HG02642 (cell line): Measurements from ENCODE around the gene FMN2.

Experiments used
- ATAC-seq: cut with Tn5 transposase; IDR thresholded peaks from one replicate; pipeline ENCODE4 v1.9.1; 2021; ENCODE audit warnings: mild to moderate bottlenecking; ENCODE audit not compliant: unreplicated experiment, poor library complexity

Gene FMN2

GRCh38 chr1:240091614-240092300, at the start of gene FMN2:
Gene FMN2, plus strand, starts transcription at chr1:240091883. Its CDS starts 227 bp downstream, at chr1:240092110.
- ATAC-seq: no peak

- ATAC-seq: no peak
Measured at GRCh38 chr1:240044620-240045019, 47.1 kb upstream of the FMN2 start.

DNA sequence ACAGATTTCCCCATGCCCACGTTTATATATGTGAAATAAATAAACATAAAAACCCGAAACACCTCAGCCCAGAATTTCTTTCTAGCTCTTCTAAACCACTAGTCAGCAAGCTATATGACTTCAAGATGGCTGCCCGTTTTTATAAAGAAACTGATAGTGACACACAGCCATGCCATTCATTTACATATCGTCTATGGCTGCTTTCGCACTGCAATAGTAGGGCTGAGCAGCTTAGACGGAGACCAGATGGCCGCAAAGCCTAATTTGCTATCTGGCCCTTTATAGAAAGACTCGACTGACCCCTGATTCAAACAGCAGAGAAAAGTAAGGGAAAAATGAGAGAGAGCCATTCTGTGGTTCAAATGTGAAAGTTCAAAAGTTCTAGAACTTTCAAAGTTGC, 45.7 kb upstream of the FMN2 start:
- ATAC-seq: no peak

GRCh38 chr1:240054109-240054701, 37.5 kb upstream of the FMN2 start:
- no peak for ATAC-seq

GRCh38 chr1:240055936-240056335, 35.7 kb upstream of the FMN2 start:
- ATAC-seq: no peak

- ATAC-seq: no peak
Measured at GRCh38 chr1:240056350-240056749, 35.3 kb upstream of the FMN2 start.

DNA sequence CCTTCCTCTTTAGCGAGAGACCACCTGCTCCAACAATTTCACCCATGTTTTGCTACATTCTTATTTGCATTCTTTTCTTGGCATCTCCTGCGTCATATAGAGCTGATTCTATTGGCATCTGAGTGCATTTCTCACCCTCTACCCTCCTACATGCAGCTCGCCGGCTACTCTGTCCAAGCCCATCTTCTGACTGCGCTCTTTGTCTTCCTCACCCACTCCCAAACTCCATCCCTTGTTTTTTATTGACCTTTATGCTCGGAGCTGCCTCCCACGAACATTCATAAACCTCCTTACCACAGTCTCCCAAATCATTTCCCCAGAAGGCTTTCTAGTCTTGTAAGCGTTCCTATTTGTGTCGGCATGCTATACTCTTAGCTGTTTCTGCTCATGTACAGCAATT, 33.6 kb upstream of the FMN2 start:
- ATAC-seq: no peak

- ATAC-seq: no peak
Measured at GRCh38 chr1:240068961-240069360, 22.7 kb upstream of the FMN2 start.

- ATAC-seq: no peak
Measured at GRCh38 chr1:240070188-240070587, 21.5 kb upstream of the FMN2 start.

- ATAC-seq: no peak
Measured at GRCh38 chr1:240073097-240073496, 18.6 kb upstream of the FMN2 start.

DNA sequence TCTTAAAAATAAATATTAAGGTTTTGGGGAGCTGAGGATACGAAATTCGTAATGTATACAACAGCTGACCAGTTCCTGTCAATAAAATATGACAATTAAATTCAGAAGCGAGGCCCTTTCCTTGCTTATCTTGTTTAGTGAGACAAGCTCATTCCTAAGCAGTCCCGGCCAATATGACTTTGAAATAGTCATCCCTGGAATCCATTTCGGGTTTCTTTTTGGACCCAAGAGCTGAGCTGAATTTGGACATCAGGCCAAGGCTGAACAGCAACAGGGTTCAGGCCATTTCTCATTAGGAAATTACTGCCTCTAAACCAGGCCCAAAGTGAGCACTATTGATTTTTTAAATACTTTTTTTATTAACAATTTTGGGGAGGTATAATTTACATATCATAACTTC, 17.3 kb upstream of the FMN2 start:
- no peak for ATAC-seq

DNA sequence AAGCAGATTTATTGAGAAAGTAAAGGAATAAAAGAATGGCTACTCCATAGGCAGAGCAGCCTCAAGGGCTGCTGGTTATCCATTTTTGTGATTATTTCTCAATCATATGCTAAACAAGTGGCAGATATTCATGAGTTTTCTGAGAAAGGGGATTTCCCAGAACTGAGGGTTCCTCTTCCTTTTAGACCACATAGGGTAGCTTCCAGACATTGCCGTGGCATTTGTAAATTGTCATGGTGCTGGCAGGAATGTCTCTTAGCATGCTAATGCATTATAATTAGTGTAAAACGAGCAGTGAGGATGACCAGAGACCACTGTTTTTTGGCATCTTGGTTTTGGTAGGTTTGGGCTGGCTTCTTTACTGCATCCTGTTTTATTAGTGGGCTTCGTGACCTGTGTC, 16.8 kb upstream of the FMN2 start:
- no peak for ATAC-seq

DNA sequence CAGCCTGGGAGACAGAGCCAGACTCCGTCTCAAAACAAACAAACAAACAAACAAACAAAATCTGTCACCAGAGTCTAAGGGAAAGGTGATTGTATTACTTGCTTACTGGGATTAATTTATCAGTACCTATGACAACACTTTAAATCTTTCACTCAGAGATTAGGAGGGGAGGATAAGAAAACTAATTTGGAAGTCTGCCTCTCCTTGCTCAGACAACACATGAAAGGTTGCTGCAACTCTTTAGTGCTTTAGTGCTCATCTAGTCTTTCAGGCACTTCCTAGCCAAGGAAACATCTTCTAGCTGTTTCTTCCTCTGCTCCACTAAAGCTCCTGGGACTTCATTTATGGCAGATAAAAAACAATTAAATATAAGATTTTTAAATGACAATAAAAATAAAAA, 7.3 kb upstream of the FMN2 start:
- ATAC-seq: no peak

- no peak for ATAC-seq
Measured at GRCh38 chr1:240084749-240085148, 6.9 kb upstream of the FMN2 start.

DNA sequence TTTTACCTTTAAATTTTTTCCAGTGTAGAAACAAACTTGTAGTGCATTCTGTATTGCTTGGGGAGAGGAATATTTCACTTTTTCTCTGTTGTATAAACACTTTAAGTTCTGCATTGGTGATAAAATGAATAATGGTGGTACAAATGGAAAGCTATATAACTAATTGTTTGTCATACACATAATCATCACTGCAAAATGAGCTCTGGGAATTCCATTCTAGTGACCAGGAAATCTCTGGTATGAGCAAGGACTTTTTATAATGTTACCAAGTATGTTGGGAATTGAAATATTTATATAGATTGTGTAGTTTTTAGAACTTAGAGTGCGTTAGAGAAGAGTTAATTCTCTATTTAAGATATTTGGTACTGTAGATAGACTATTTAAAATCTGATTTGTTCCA, 5.0 kb upstream of the FMN2 start:
- no peak for ATAC-seq

- no peak for ATAC-seq
Measured at GRCh38 chr1:240090014-240090413, 1.7 kb upstream of the FMN2 start.

GRCh38 chr1:240090957-240091600, 604 bp upstream of the FMN2 start:
- no peak for ATAC-seq

DNA sequence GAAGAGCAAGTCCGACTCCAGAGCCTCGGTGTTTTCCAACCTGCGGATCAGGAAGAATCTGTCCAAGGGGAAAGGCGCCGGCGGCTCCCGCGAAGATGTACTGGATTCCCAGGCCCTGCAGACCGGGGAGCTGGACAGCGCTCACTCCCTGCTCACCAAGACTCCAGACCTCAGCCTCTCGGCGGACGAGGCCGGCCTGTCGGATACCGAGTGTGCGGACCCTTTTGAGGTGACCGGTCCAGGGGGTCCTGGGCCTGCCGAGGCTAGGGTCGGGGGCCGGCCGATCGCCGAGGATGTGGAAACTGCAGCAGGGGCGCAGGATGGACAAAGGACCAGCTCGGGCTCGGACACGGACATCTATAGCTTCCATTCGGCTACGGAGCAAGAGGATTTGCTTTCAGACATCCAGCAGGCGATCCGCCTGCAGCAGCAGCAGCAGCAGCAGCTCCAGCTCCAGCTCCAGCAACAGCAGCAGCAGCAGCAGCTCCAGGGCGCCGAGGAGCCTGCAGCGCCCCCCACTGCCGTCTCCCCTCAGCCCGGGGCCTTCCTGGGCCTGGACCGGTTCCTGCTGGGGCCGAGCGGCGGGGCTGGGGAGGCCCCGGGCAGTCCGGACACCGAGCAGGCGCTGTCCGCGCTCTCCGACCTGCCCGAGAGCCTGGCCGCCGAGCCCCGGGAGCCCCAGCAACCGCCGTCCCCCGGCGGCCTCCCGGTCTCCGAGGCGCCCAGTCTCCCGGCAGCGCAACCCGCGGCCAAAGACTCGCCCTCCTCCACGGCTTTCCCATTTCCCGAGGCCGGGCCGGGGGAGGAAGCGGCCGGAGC, 827 bp downstream of the FMN2 start:
- no peak for ATAC-seq

DNA sequence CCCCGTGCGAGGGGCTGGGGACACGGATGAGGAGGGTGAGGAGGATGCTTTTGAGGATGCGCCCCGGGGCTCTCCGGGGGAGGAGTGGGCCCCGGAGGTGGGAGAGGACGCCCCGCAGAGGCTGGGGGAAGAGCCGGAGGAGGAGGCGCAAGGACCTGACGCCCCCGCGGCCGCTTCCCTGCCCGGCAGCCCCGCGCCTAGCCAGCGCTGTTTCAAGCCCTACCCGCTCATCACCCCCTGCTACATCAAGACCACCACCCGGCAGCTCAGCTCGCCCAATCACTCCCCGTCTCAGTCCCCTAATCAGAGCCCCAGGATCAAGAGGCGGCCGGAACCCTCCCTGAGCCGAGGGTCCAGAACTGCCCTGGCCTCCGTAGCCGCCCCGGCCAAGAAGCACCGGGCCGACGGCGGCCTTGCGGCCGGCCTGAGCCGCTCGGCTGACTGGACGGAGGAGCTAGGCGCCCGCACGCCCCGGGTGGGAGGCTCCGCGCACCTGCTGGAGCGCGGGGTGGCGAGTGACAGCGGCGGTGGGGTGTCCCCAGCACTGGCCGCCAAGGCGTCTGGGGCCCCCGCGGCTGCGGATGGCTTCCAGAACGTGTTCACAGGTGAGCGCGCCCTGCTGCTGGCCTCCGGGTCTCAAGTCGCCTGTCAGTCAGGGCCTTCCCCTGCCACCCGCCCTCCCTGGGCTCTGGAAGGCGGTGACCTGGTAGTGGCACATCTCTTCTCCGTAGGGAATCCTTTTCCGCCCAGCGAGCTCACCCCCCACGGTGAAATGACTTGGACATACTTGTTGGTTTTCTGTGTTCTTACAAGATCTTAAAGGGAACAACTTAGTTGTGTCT, 1.7 kb downstream of the FMN2 start:
- ATAC-seq: no peak

DNA sequence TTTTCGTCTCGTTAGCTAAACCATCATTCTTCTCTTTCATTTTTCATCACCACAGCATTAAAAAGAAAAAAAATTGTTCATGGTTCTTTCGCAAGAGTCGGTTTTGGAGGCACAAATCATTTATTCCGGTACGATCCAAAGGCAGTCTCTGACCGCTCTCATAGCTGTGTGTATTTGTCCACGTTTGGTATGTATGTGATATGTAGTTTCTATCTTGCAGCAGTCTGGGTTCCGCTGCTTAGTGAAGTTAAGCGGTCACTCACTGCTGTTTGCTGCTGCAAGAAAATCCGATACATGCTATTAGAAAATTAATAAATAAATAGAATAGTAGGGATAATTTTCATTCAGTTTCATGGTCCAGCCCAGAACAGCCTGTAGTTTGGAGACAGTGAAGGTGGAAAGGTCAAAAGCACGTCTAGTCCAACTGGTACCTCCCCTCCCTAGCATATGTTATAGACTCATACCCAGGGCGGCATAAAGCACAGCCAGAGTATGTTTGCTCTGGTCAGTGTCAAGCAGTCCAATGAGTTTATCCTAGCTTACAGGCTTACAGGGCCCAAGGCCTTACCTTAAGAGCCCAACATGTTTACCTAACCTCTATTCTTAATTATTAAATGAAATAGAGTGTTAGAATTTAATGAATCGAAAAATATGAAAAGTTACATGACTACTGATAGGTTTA, 2.5 kb downstream of the FMN2 start:
- ATAC-seq: no peak
